Stimulated activated CD8-positive, alpha-beta memory T cell treated with anti-CD3 and anti-CD28 coated beads, Interleukin-15, amount 100 ng/mL, for 1 hour (primary cell): Measurements from ENCODE around the gene NLRP11.

Experiments used
- DNase-seq: peaks from one replicate; pipeline ENCODE4 v3.0.0-alpha.2; 2020; ENCODE audit warnings: low read depth

NLRP11 gene

DNA sequence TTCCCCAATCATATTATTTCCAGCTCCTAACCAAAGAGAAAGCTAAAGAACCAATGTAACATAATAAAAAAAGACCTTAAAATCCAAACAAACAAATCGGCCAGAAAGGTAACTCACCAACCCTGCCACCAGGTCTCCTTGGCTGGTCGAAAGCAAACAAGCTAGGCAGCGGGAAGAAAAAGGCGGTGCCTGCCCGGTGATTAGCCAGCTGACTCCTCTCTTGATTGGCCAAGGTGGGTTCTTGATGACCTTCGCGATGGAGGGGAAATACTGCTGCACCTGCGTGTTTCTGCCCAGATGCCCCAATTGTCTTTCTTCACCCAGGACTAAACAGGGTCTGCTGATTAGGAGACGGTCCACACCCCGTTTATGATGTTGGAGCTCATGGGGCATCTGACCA, at the start of gene NLRP11:
NLRP11 (minus strand) TSS at position 154 of the 400 bp plus-strand sequence. CDS start 13,825 bp downstream, outside the sequence.
- DNase-seq, result no peak

- DNase-seq, result no peak
Observed at GRCh38 chr19:55877211-55877610, 45.4 kb upstream of the NLRP11 start.

- DNase-seq, result no peak
Observed at GRCh38 chr19:55870736-55871135, 38.9 kb upstream of the NLRP11 start.

DNA sequence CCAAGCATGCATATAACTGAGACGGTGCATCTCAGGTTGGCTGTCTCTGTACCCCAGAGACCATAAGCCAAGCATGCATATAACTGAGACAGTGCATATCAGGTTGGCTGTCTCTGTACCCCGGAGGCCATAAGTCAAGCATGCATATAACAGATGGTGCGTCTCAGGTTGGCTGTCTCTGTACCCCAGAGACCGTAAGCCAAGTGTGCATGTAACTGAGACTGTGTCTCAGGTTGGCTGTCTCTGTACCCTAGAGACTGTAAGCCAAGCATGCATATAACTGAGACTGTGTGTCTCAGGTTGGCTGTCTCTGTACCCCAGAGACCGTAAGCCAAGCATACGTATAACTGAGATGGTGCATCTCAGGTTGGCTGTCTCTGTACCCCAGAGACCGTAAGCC, 35.3 kb upstream of the NLRP11 start:
- no peak for DNase-seq

GRCh38 chr19:55866521-55866920, 34.7 kb upstream of the NLRP11 start:
- no peak for DNase-seq

DNA sequence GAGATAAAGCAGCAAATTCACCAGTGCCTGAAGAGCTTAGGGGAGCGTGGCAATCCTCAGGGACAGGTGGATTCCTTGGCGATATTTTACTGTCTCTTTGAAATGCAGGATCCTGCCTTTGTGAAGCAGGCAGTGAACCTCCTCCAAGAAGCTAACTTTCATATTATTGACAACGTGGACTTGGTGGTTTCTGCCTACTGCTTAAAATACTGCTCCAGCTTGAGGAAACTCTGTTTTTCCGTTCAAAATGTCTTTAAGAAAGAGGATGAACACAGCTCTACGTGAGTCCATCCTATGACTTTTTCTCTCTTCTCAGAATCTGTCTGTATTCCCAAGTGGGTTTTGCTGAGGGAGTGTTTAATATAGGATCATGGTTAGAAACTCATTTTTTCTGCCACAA, 27.2 kb upstream of the NLRP11 start:
- DNase-seq, result no peak

DNA sequence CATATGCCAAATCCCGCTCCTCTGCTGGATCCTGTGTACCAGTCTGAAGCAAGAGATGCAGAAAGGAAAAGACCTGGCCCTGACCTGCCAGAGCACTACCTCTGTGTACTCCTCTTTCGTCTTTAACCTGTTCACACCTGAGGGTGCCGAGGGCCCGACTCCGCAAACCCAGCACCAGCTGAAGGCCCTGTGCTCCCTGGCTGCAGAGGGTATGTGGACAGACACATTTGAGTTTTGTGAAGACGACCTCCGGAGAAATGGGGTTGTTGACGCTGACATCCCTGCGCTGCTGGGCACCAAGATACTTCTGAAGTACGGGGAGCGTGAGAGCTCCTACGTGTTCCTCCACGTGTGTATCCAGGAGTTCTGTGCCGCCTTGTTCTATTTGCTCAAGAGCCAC, 26.6 kb upstream of the NLRP11 start:
- no peak for DNase-seq

- DNase-seq, result no peak
Observed at GRCh38 chr19:55857974-55858373, 26.2 kb upstream of the NLRP11 start.

DNA sequence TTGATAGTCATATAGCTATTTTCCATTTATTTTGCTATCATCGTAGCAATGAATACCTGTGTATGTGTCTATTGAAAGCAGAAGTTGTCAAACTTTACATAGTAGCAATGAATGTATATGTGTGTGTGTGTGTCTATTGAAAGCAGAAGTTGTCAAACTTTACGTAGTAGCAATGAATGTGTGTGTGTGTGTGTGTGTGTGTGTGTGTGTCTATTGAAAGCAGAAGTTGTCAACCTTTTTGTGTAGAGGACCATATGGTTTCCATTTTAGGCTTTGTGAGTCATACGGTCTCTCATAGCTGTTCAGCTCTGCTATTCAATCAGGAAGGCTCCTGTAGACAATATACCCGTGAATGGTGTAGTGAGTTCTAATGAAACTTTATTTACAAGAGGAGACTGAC, 25.4 kb upstream of the NLRP11 start:
- no peak for DNase-seq

DNA sequence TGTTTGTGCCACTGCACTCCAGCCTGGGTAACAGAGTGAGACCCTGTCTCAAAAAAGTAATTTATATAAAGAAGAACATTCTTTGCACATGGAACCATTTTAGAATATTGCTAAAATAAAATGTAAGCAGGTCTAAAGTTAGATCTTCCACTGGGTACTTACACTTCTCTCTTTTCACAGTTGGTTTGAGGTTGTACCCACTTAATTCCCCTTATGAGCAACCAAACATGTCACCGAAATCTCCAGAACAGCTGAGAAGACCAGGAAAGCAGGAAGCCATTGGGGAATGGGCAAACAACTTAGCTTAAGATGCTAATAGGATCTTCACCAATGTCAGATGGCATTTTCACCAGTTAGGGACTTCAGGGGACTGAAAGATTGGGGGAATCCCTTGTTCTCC, 23.4 kb upstream of the NLRP11 start:
- DNase-seq, result no peak

DNA sequence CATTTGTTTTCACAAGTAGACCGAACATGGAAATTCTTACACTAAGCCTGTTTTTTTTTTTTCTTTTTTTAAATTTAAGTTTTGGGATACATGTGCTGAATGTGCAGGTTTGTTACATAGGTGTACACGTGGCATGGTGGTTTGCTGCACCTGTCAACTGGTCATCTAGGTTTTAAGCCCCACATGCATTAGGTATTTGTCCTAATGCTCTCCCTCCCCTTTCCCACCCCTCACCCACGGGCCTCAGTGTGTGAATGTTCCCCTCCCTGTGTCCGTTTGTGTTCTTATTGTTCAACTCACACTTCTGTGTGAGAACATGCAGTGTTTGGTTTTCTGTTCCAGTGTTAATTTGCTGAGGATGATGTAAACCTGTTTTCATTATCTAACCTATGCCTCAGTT, 7.1 kb upstream of the NLRP11 start:
- no peak for DNase-seq

DNA sequence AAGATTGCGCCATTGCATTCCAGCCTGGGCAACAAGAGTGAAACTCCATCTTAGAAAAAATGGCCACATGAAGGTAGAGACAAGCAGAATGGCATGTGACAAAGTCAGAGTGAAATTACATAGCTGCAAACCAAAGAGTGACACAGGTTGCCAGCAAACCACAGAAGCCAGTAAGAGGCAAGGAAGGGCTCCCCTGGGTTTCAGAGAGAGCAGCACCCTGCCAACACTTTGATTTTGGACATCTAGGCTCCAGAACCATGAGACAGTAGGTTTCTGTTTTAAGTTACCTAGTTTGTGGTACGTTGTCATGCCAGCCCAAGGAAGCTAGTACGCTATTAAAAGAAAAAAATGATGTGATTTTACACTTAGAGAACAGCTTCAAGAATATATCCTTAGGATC, 6.5 kb upstream of the NLRP11 start:
- DNase-seq, result no peak

GRCh38 chr19:55836340-55836739, 4.5 kb upstream of the NLRP11 start, which contains the start of gene NLRP4:
Gene NLRP4 (plus strand): TSS chr19:55836540. CDS start chr19:55852081, 15,541 bp downstream.
- no peak for DNase-seq

DNA sequence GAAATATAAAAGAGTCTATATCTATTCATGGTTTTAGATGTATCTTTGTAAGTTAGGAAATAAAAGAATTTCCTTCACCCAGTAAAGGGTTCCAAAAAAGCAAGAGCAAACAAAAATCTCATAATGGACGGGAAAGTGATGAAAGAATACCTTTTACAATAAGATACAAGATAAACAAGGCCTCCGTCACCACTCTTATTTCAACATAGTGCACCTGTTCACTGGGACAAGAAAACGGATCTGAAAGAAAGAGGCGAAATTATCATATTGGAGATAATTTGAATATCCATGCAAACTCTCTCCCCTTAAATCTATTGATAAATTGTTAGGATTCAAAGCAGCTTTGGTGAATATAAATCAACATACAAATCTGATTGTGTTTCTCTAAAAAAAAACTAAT, 877 bp upstream of the NLRP11 start:
- DNase-seq, result no peak

- no peak for DNase-seq
Observed at GRCh38 chr19:55830656-55831055, 1.1 kb downstream of the NLRP11 start.

DNA sequence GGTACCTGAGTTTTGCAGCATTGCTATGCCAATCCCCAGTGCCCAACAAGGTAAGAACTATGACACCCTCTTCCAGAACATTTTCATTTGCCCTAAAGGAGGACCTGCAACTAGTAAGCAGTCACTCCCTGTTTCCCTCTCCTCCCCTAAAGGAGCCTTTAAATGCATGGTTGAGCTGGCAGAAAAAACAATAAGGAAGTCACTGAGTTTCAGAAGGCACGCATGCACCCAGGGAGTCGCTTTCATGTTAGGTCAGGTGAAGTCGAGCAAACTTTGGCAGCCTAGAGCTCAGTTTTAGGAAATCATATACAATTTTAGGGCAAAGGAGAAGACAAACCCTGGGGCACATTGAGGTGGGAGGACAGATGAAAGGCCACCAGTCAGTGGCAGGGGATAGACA, 11.8 kb downstream of the NLRP11 start:
- DNase-seq, result no peak

DNA sequence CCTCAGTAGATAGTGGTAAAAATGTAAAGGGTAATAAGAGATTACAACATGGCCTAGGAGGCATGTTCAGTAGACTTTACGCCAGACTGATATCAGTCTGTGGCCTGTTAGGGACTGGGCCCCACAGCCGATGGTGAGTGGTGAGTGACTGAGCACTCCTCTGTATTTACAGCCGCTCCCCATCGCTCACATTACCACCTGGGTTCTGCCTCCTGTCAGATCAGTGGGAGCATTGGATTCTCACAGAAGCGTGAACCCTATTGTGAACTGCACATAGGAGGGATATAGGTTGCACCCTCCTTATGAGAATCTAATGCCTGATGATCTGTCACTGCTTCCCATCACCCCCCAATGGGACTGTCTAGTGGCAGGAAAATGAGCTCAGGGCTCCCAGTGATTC, 17.9 kb downstream of the NLRP11 start:
- no peak for DNase-seq

GRCh38 chr19:55812449-55812848, 19.4 kb downstream of the NLRP11 start:
- no peak for DNase-seq

GRCh38 chr19:55811340-55811739, 20.5 kb downstream of the NLRP11 start:
- DNase-seq, result no peak

DNA sequence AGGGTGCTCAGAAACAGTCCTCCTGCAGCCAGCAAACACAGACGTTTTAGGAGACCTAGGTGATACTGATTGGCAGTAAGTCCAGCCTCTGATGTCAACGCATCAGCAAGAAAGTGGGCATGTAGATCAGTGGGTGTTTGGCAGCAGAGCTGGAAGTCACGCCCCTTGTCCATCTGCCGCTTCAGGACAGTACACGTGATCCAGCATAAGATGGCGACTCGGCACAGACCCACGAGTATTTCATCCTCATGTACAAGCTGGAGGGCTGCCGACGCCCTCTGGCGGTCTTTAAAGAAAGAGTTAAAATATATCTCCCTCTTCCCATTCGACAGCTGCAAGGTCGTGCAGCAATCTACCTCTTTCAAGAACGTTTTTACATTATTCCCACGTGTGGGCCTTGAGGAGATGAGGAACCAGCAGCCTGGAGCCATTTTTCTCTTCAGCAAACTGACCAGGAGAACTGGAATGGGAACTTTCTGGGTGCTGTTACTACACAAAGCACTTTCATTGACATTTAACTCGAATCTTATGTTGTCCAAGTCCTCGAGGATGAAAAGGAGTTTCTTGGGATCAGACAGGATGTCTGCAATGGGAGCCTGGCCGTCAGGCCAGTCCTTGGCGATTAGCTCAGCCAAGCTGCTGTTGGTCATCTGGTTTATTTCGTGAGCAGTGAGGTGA, 22.3 kb downstream of the NLRP11 start:
- no peak for DNase-seq

- DNase-seq, result no peak
Observed at GRCh38 chr19:55802281-55802680, 29.5 kb downstream of the NLRP11 start.

DNA sequence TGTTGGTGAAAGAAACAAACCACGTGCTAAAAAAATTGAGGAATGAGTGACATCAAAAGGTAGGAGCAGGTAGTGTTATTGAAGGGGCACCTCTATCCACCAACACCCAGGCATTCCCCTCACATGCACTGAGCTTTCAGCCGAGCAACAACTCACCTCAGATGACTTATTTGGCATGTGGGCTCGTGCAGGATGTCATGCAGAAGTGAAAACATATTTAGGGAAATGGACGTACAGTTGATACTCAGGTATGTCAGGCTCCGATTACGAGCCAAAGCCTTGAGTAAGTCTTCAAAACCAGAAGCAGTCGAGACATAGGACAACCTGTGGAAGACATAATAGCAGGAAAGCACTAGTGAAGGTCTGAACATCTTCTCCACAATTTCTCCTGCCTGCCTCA, 30.4 kb downstream of the NLRP11 start:
- DNase-seq, result no peak

- DNase-seq, result no peak
Observed at GRCh38 chr19:55795021-55795420, 36.8 kb downstream of the NLRP11 start.

- no peak for DNase-seq
Observed at GRCh38 chr19:55781112-55781511, 50.7 kb downstream of the NLRP11 start.
